Measurements from ENCODE around the gene CPXM2. TPM values are rescaled to one million over a fixed set of nuclear protein-coding genes. Genes with fewer than 3 reads are reported as not detected.

Gene CPXM2
- total RNA-seq, 1 experiment from 2014 or later, result 0.12 TPM

GRCh38 chr10:123807444-123808035 is 84.1 kb downstream of the CPXM2 start:
- ChIA-PET RAD21 (ENCODE audit: low non-redundant PET in 1 of 2, low total read pairs in 2 of 2, uncharacterized antibody in 2 of 2, unreplicated experiment in 2 of 2) (no interaction called here), POLR2A (no interaction called here), CTCF (no interaction called here)
- Histone ChIP-seq H3K4me1 (ENCODE audit: control insufficient read depth in 1 of 2, insufficient read depth in 2 of 2, low read length in 2 of 2) (no peaks in the 10 kb centered on the region), H3K27me3 (ENCODE audit: insufficient read depth, low read length) (peaks cover 67% of the 10 kb centered on the region), H3K9ac (ENCODE audit: low read length) (no peak overlapping the region), H3K79me2 (ENCODE audit: insufficient read depth, low read length) (no peaks in the 10 kb centered on the region), H3K36me3 (ENCODE audit: control insufficient read depth in 1 of 2, insufficient read depth in 2 of 2, low read length in 2 of 2) (no peaks in the 10 kb centered on the region), H3K9me2 (ENCODE audit: insufficient read depth) (no peaks in the 10 kb centered on the region; the same call in 1 of the 2 replicates), H3K9me3 (ENCODE audit: control insufficient read depth in 1 of 2, insufficient read depth in 1 of 2, low read depth in 1 of 2, low read length in 2 of 2) (no peaks in the 10 kb centered on the region), H3K4me2 (ENCODE audit: low read length) (no peak overlapping the region), H3K27ac (ENCODE audit: low read depth, low read length) (no peak overlapping the region), H3K4me3 (replicated peaks in 1 of 2; ENCODE audit: low read depth in 1 of 2, low read length in 2 of 2) (no peak overlapping the region), H2AFZ (ENCODE audit: low read depth, low read length, poor library complexity, severe bottlenecking) (no peak overlapping the region), H4K20me1 (ENCODE audit: insufficient read depth) (no peaks in the 10 kb centered on the region)
- ATAC-seq, result no peak
- TF ChIP-seq SRF (IDR thresholded peaks at IDR 0.05; ENCODE audit: low read depth) (no peak), ELF1 (IDR thresholded peaks at IDR 0.05; ENCODE audit: borderline replicate concordance, low read depth) (no peak), CBX3 (IDR thresholded peaks at IDR 0.05; ENCODE audit: low read depth) (no peak), FOSL1 (IDR thresholded peaks at IDR 0.05; ENCODE audit: low read depth) (no peak), JUND (IDR thresholded peaks at IDR 0.05) (no peak), RAD21 (IDR thresholded peaks at IDR 0.05; ENCODE audit: low read depth) (no peak), ZBTB33 (IDR thresholded peaks at IDR 0.05; ENCODE audit: extremely low read depth, insufficient replicate concordance, low read length) (no peak)
- TF ChIP-seq, protein P1, sequence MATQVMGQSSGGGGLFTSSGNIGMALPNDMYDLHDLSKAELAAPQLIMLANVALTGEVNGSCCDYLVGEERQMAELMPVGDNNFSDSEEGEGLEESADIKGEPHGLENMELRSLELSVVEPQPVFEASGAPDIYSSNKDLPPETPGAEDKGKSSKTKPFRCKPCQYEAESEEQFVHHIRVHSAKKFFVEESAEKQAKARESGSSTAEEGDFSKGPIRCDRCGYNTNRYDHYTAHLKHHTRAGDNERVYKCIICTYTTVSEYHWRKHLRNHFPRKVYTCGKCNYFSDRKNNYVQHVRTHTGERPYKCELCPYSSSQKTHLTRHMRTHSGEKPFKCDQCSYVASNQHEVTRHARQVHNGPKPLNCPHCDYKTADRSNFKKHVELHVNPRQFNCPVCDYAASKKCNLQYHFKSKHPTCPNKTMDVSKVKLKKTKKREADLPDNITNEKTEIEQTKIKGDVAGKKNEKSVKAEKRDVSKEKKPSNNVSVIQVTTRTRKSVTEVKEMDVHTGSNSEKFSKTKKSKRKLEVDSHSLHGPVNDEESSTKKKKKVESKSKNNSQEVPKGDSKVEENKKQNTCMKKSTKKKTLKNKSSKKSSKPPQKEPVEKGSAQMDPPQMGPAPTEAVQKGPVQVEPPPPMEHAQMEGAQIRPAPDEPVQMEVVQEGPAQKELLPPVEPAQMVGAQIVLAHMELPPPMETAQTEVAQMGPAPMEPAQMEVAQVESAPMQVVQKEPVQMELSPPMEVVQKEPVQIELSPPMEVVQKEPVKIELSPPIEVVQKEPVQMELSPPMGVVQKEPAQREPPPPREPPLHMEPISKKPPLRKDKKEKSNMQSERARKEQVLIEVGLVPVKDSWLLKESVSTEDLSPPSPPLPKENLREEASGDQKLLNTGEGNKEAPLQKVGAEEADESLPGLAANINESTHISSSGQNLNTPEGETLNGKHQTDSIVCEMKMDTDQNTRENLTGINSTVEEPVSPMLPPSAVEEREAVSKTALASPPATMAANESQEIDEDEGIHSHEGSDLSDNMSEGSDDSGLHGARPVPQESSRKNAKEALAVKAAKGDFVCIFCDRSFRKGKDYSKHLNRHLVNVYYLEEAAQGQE (IDR thresholded peaks at IDR 0.05; ENCODE audit: low read depth), result no peak
- DNase-seq (ENCODE audit: low read depth, low spot score), result no peak
- intact Hi-C loops (cut with micrococcal nuclease), result loop anchor here (2.0 kb wide), 1 partner anchor 41 kb away; no protein-coding TSS in a partner anchor
- BruUV-seq (replicated peaks), result no TSS peak

Measured in HCT116 (cell line).